ENCODE measurements around the gene CA12. TPM values are rescaled to one million over a fixed set of nuclear protein-coding genes. Genes with fewer than 3 reads are reported as not detected.

CA12 gene
- total and polyA plus RNA-seq, 2 of the 8 experiments (the other 6 are each of a cell fraction or from before 2014, with no cell fraction given): 4.7 to 4.9 TPM

DNA sequence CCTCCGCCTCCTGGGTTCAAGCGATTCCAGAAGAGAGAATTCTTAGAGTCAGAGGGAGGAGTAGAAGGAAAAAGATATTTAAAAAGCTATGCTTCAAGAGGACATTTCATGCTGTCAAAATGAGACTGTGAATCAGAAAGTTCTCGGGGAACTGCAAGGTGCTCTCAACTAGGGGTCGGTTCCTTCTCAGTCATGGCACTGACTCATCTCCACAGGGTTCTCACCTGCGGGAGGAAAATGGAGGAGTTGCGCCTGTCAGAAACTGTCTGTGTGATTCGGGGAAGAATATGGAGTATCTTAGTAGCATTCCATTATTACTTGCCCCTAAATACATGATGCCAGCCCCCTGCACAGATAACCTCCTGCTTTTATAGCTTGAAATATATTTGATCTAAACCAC lies 56.9 kb downstream of the CA12 start (continued):
- no peak for TF ChIP-seq SRF (IDR thresholded peaks at IDR 0.05; ENCODE audit: low read depth, low read length)
- TF ChIP-seq, protein P1, sequence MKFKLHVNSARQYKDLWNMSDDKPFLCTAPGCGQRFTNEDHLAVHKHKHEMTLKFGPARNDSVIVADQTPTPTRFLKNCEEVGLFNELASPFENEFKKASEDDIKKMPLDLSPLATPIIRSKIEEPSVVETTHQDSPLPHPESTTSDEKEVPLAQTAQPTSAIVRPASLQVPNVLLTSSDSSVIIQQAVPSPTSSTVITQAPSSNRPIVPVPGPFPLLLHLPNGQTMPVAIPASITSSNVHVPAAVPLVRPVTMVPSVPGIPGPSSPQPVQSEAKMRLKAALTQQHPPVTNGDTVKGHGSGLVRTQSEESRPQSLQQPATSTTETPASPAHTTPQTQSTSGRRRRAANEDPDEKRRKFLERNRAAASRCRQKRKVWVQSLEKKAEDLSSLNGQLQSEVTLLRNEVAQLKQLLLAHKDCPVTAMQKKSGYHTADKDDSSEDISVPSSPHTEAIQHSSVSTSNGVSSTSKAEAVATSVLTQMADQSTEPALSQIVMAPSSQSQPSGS (IDR thresholded peaks at IDR 0.05; ENCODE audit: low read length): no peak
